Osteoblast (primary cell): ENCODE data around the gene UBASH3A. TPM values are rescaled to one million over a fixed set of nuclear protein-coding genes. Genes with fewer than 3 reads are reported as not detected.

Source experiments
- DNase-seq: peaks from one replicate; pipeline ENCODE4 v3.0.0; 2011; ENCODE audit warnings: low spot score, mixed read lengths; ENCODE audit not compliant: insufficient read length; ENCODE audit errors: missing footprints
- H2AFZ ChIP-seq: 2 replicates; pipeline ENCODE4 v1.6.0; 2011; ENCODE audit warnings: mild to moderate bottlenecking, low read length
- H3K27ac ChIP-seq: 2 replicates; pipeline ENCODE4 v1.5.1; 2011; ENCODE audit warnings: mild to moderate bottlenecking, low read depth, low read length, moderate library complexity
- H3K27me3 ChIP-seq: 2 replicates; pipeline ENCODE4 v1.6.0; 2012; ENCODE audit warnings: mild to moderate bottlenecking, control low read depth, inconsistent platforms, low read length, moderate library complexity; ENCODE audit not compliant: insufficient read depth
- H3K36me3 ChIP-seq: 2 replicates; pipeline ENCODE4 v1.5.1; 2011; ENCODE audit warnings: mild to moderate bottlenecking, low read length, control low read depth, moderate library complexity; ENCODE audit not compliant: insufficient read depth
- H3K4me1 ChIP-seq: 2 replicates; pipeline ENCODE4 v1.5.1; 2011; ENCODE audit warnings: mild to moderate bottlenecking, low read length, control low read depth, moderate library complexity; ENCODE audit not compliant: insufficient read depth
- H3K4me2 ChIP-seq: 2 replicates; pipeline ENCODE4 v1.6.0; 2011; ENCODE audit warnings: mild to moderate bottlenecking, low read length; ENCODE audit not compliant: insufficient read depth
- H3K4me3 ChIP-seq: fragments of 200-600 bp; sonication (generic); 3 replicates; pipeline ENCODE4 v1.5.1; 2012; ENCODE audit warnings: mild to moderate bottlenecking, low read length, inconsistent platforms; ENCODE audit not compliant: insufficient read depth
- H3K79me2 ChIP-seq: 2 replicates; pipeline ENCODE4 v1.6.0; 2012; ENCODE audit warnings: mild to moderate bottlenecking, low read length, control low read depth, inconsistent platforms; ENCODE audit not compliant: insufficient read depth
- H3K9me3 ChIP-seq: 2 replicates; pipeline ENCODE4 v1.5.1; 2011; ENCODE audit warnings: low read depth, low read length, control low read depth
- H4K20me1 ChIP-seq: 2 replicates; pipeline ENCODE4 v1.6.0; 2012; ENCODE audit warnings: mild to moderate bottlenecking, low read length, control low read depth; ENCODE audit not compliant: insufficient read depth
- total RNA-seq: library from RNA; depleted of rRNA; stranded (reverse); fragments of >200 nt; gene quantifications from 2 replicates; pipeline ENCODE4 v1.2.3, GENCODE V29; 2012
- TF ChIP-seq, protein P1 (sequence below): IDR thresholded peaks from 2 replicates; pipeline ENCODE4 v1.5.1; 2011; ENCODE audit warnings: mild to moderate bottlenecking, low read depth, low read length, moderate library complexity; ENCODE audit errors: extremely low read depth

The UBASH3A gene
- total RNA-seq, 1 donor: not detected

- Histone ChIP-seq H3K4me3 (no peak overlapping the region), H3K79me2 (no peaks in the 10 kb centered on the region)
- DNase-seq: no peak
Observed at GRCh38 chr21:42426424-42426823, 22.7 kb downstream of the UBASH3A start.

GRCh38 chr21:42426876-42427480 is 23.3 kb downstream of the UBASH3A start:
- Histone ChIP-seq H4K20me1 (no peaks in the 10 kb centered on the region), H3K4me3 (no peak overlapping the region), H3K27ac (no peak overlapping the region), H3K4me2 (no peak overlapping the region), H3K4me1 (no peaks in the 10 kb centered on the region), H3K9me3 (no peaks in the 10 kb centered on the region), H3K36me3 (no peaks in the 10 kb centered on the region), H2AFZ (no peak overlapping the region), H3K79me2 (no peaks in the 10 kb centered on the region), H3K27me3 (peaks cover 3% of the 10 kb centered on the region)
- TF ChIP-seq, protein P1, sequence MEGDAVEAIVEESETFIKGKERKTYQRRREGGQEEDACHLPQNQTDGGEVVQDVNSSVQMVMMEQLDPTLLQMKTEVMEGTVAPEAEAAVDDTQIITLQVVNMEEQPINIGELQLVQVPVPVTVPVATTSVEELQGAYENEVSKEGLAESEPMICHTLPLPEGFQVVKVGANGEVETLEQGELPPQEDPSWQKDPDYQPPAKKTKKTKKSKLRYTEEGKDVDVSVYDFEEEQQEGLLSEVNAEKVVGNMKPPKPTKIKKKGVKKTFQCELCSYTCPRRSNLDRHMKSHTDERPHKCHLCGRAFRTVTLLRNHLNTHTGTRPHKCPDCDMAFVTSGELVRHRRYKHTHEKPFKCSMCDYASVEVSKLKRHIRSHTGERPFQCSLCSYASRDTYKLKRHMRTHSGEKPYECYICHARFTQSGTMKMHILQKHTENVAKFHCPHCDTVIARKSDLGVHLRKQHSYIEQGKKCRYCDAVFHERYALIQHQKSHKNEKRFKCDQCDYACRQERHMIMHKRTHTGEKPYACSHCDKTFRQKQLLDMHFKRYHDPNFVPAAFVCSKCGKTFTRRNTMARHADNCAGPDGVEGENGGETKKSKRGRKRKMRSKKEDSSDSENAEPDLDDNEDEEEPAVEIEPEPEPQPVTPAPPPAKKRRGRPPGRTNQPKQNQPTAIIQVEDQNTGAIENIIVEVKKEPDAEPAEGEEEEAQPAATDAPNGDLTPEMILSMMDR: no peak
- no peak for DNase-seq

More at GRCh38 chr21:42426424-42426823, 22.7 kb downstream of the UBASH3A start:
- TF ChIP-seq, protein P1: no peak
- H3K27me3 ChIP-seq: peaks cover 3% of the 10 kb centered on the region
- no peak overlapping the region for H2AFZ ChIP-seq
- H3K36me3 ChIP-seq: no peaks in the 10 kb centered on the region
- no peak overlapping the region for H3K4me2 ChIP-seq
- H4K20me1 ChIP-seq: no peaks in the 10 kb centered on the region
- H3K4me1 ChIP-seq: no peaks in the 10 kb centered on the region
- H3K9me3 ChIP-seq: no peaks in the 10 kb centered on the region
- no peak overlapping the region for H3K27ac ChIP-seq

DNA sequence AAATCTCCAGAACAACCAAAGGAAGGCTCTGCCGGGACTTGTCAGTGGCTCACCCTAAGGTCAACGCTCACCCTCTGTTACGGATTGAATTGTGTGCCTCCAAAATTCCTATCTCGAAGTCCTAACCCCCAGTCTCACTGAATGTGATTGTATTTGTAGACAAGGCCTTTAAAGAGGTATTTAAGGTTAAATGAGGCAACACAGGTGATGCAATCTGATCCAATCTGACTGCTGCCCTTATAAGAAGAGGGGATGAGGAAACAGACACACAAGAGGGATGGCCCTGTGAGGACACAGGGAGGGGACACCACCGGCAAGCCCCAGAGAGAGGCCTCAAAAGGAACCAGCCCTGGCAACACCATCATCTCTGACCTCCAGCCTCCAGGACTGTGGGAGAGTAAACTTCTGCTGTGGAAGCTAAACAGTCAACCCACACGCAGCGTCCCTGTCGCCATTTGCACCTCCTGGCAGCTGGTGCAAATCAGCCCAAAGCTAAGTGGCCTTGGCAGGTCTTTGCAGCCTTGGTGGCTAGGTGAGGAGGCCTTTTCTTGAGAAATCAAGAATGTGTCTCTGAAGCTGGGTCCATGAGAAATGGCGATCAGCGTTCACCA is 24.2 kb downstream of the UBASH3A start:
- H3K9me3 ChIP-seq: no peaks in the 10 kb centered on the region
- no peaks in the 10 kb centered on the region for H3K79me2 ChIP-seq
- no peak overlapping the region for H3K4me2 ChIP-seq
- peaks cover 3% of the 10 kb centered on the region for H3K27me3 ChIP-seq
- no peak for DNase-seq
- no peaks in the 10 kb centered on the region for H3K36me3 ChIP-seq
- H3K4me3 ChIP-seq: no peak overlapping the region
- H3K27ac ChIP-seq: no peak overlapping the region
- H2AFZ ChIP-seq: no peak overlapping the region
- H3K4me1 ChIP-seq: no peaks in the 10 kb centered on the region
- TF ChIP-seq, protein P1: no peak
- H4K20me1 ChIP-seq: no peaks in the 10 kb centered on the region

DNA sequence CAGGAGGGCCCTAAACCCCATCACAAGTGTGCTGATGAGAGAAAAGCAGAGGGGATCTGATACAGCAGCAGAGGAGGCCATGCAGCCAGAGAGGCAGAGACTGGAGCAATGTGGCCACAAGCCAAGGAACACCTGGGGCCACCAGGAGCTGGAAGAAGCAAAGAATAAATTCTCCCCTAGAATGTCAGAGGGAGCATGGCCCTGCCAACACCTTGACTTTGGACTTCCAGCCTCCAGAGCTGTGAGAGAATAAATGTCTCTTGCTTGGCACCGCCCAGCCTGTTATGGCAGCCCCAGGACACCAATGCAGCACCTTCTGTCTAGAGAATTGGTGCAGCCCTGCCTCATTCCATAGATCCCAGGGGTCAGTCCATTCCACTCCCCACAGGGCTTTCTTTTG is 25.3 kb downstream of the UBASH3A start:
- Histone ChIP-seq H2AFZ (no peak overlapping the region), H3K4me2 (no peak overlapping the region), H3K4me1 (no peaks in the 10 kb centered on the region), H3K27ac (no peak overlapping the region), H3K79me2 (no peaks in the 10 kb centered on the region), H4K20me1 (no peaks in the 10 kb centered on the region), H3K36me3 (no peaks in the 10 kb centered on the region), H3K4me3 (no peak overlapping the region), H3K9me3 (no peaks in the 10 kb centered on the region), H3K27me3 (peaks cover 3% of the 10 kb centered on the region)
- no peak for DNase-seq
- TF ChIP-seq, protein P1: no peak
